ENCODE results near the gene ESR2.

- TF ChIP-seq POLR2A (IDR thresholded peaks at IDR 0.05; ENCODE audit: low read depth, low read length) (no peak), TAF1 (IDR thresholded peaks at IDR 0.05; ENCODE audit: low read depth, low read length) (no peak), POLR2AphosphoS5 (IDR thresholded peaks at IDR 0.05; ENCODE audit: low read depth, low read length) (no peak), SPI1 (IDR thresholded peaks at IDR 0.05; ENCODE audit: low read depth, low read length) (no peak), PAX5 (IDR thresholded peaks at IDR 0.05; ENCODE audit: insufficient read depth, low read length, severe bottlenecking) (no peak), POU2F2 (IDR thresholded peaks at IDR 0.05; ENCODE audit: low read depth, low read length) (no peak)
Observed at GRCh38 chr14:64190974-64191502, 103.1 kb downstream of the ESR2 start.

All from GM12891 (cell line).